HEK293 (cell line): ENCODE results near the gene GNB1.
A peak's percentile ranks its signal among the peaks of the same experiment; 100 is the strongest.
"Not testable (repeated sequence)": the region's sequence is repeated elsewhere in the genome, so short reads cannot be mapped to it uniquely, and the experiment has no call there.

Source experiments
- CTCF ChIA-PET: fragments of 350-600 bp; formaldehyde crosslinking; extraction: SDS; loops from one replicate; lab custom pipeline; 2021; ENCODE audit warnings: antibody characterized with exemption; lab: Yijun Ruan, JAX
- POLR2A ChIA-PET: fragments of 300-600 bp; formaldehyde crosslinking; extraction: SDS; loops from one replicate; lab custom pipeline; 2020; ENCODE audit warnings: antibody characterized with exemption, inconsistent platforms; lab: Yijun Ruan, JAX
- H3K27ac ChIP-seq: fragments of 200-500 bp; sonication (Bioruptor generic); 2 replicates; pipeline ENCODE4 v1.5.1; 2014; ENCODE audit warnings: low read depth, low read length, control low read depth, inconsistent platforms; ENCODE audit errors: extremely low read depth
- H3K36me3 ChIP-seq, 2 experiments: fragments of 200-500 bp in 1 of 2; sonication (Bioruptor generic) in 1 of 2; 1 replicate in 1 of 2; 2 replicates in 1 of 2; pipeline ENCODE4 v1.5.1; 2014 to 2017; ENCODE audit warnings: inconsistent platforms in 2 of 2, low read length in 2 of 2; ENCODE audit not compliant: control insufficient read depth in 2 of 2, insufficient read depth in 1 of 2
- H3K4me1 ChIP-seq: fragments of 200-500 bp; sonication (Bioruptor generic); 2 replicates; pipeline ENCODE4 v1.5.1; 2014; ENCODE audit warnings: mild to moderate bottlenecking, low read length, inconsistent platforms; ENCODE audit not compliant: control insufficient read depth, insufficient read depth
- H3K4me3 ChIP-seq: 2 replicates; pipeline ENCODE4 v1.5.1; 2011; ENCODE audit warnings: low read depth, mild to moderate bottlenecking, control low read depth, low read length, moderate library complexity
- H3K9me3 ChIP-seq: fragments of 200-500 bp; sonication (Bioruptor generic); 2 replicates; pipeline ENCODE4 v1.5.1; 2014; ENCODE audit warnings: low read depth, low read length, inconsistent platforms; ENCODE audit not compliant: control insufficient read depth, insufficient read depth
- AEBP2 ChIP-seq: fragments of 450-650 bp; formaldehyde crosslinking; IDR thresholded peaks from 2 replicates; pipeline ENCODE4 v1.5.1; 2016; ENCODE audit warnings: missing biosample characterization, missing genetic modification characterization, borderline replicate concordance
- GLIS1 ChIP-seq: fragments of 450-650 bp; formaldehyde crosslinking; IDR thresholded peaks from 2 replicates; pipeline ENCODE4 v1.5.1; 2016; ENCODE audit warnings: missing biosample characterization, missing genetic modification characterization
- KLF8 ChIP-seq: fragments of 450-650 bp; formaldehyde crosslinking; IDR thresholded peaks from 2 replicates; pipeline ENCODE4 v1.5.1; 2016; ENCODE audit warnings: missing biosample characterization, missing genetic modification characterization
- MZF1 ChIP-seq: fragments of 450-650 bp; formaldehyde crosslinking; IDR thresholded peaks from 2 replicates; pipeline ENCODE4 v1.5.1; 2017; ENCODE audit warnings: missing biosample characterization, missing genetic modification characterization, borderline replicate concordance
- OSR2 ChIP-seq: fragments of 450-650 bp; formaldehyde crosslinking; IDR thresholded peaks from 2 replicates; pipeline ENCODE4 v1.5.1; 2016; ENCODE audit warnings: missing biosample characterization, missing genetic modification characterization
- ZBTB10 ChIP-seq: fragments of 450-650 bp; formaldehyde crosslinking; IDR thresholded peaks from 2 replicates; pipeline ENCODE4 v1.5.1; 2016; ENCODE audit warnings: missing biosample characterization, missing genetic modification characterization
- ZBTB26 ChIP-seq: fragments of 450-650 bp; formaldehyde crosslinking; optimal IDR thresholded peaks from 2 replicates; pipeline ENCODE3; 2016; ENCODE audit warnings: missing biosample characterization, mild to moderate bottlenecking, missing genetic modification characterization
- ZFP3 ChIP-seq: fragments of 450-650 bp; formaldehyde crosslinking; IDR thresholded peaks from 2 replicates; pipeline ENCODE4 v1.5.1; 2016; ENCODE audit warnings: low read depth, missing biosample characterization, missing genetic modification characterization
- ZNF121 ChIP-seq: fragments of 450-650 bp; formaldehyde crosslinking; IDR thresholded peaks from 2 replicates; pipeline ENCODE4 v1.5.1; 2016; ENCODE audit warnings: missing biosample characterization, missing genetic modification characterization
- ZNF324 ChIP-seq: fragments of 450-650 bp; formaldehyde crosslinking; IDR thresholded peaks from 2 replicates; pipeline ENCODE4 v1.5.1; 2016; ENCODE audit warnings: missing biosample characterization, missing genetic modification characterization
- ZNF37A ChIP-seq: fragments of 450-650 bp; IDR thresholded peaks from 2 replicates; pipeline ENCODE4 v1.5.1; 2018; ENCODE audit warnings: missing biosample characterization, missing genetic modification characterization
- ZNF391 ChIP-seq: fragments of 450-650 bp; formaldehyde crosslinking; IDR thresholded peaks from 2 replicates; pipeline ENCODE4 v1.5.1; 2016; ENCODE audit warnings: low read depth, missing biosample characterization, missing genetic modification characterization, borderline replicate concordance
- ZNF404 ChIP-seq: fragments of 450-650 bp; formaldehyde crosslinking; IDR thresholded peaks from 2 replicates; pipeline ENCODE4 v1.5.1; 2017; ENCODE audit warnings: missing biosample characterization, missing genetic modification characterization
- ZNF560 ChIP-seq: fragments of 450-650 bp; formaldehyde crosslinking; IDR thresholded peaks from 2 replicates; pipeline ENCODE4 v1.5.1; 2017; ENCODE audit warnings: missing biosample characterization, missing genetic modification characterization, borderline replicate concordance
- ZNF660 ChIP-seq: fragments of 450-650 bp; IDR thresholded peaks from 2 replicates; pipeline ENCODE4 v1.5.1; 2018; ENCODE audit warnings: missing biosample characterization, mild to moderate bottlenecking, missing genetic modification characterization
- ZSCAN16 ChIP-seq: fragments of 450-650 bp; formaldehyde crosslinking; IDR thresholded peaks from 2 replicates; pipeline ENCODE4 v1.5.1; 2016; ENCODE audit warnings: missing biosample characterization, missing genetic modification characterization
- ZSCAN18 ChIP-seq: fragments of 450-650 bp; formaldehyde crosslinking; IDR thresholded peaks from 2 replicates; pipeline ENCODE4 v1.5.1; 2016; ENCODE audit warnings: missing biosample characterization, missing genetic modification characterization
- ZSCAN30 ChIP-seq: fragments of 450-650 bp; IDR thresholded peaks from 2 replicates; pipeline ENCODE4 v1.5.1; 2018; ENCODE audit warnings: missing biosample characterization, mild to moderate bottlenecking, missing genetic modification characterization, moderate library complexity
- TF ChIP-seq, protein P1 (sequence below): fragments of 450-650 bp; formaldehyde crosslinking; IDR thresholded peaks from 2 replicates; pipeline ENCODE4 v1.5.1; 2017; ENCODE audit warnings: missing biosample characterization, mild to moderate bottlenecking, missing genetic modification characterization, moderate library complexity

GNB1 gene

DNA sequence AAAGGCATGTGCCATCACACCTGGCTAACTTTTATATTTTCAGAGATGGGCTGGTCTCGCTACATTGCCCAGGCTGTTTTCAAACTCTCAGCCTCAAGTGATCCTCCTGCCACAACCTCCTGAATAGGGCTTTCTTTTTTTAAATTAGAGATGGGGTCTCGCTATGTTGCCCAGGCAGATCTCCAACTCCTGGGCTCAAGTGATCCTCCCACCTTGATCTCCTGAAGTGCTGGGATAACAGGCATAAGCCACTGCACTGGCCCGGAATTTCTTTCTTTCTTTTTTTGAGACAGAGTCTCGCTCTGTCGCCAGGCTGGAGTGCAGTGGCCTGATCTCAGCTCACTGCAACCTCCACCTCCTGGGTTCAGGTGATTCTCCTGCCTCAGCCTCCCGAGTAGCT is 34.7 kb downstream of the GNB1 start:
- peak; percentile 74; the same call in 1 of the 2 replicates for TF ChIP-seq ZNF121
- peaks cover 17% of the 10 kb centered on the region for H3K4me1 ChIP-seq
- H3K9me3 ChIP-seq, H3K27ac ChIP-seq, POLR2A ChIA-PET, H3K4me3 ChIP-seq: not testable (repeated sequence)
- CTCF ChIA-PET, result interaction anchor here (0.6 kb wide), 1 partner anchor 74 kb away, joined by 3 read pairs; no protein-coding TSS in a partner anchor
- peaks cover 0 to 25% of the 10 kb centered on the region in 2 experiments; a peak in 2 of 3 replicates for H3K36me3 ChIP-seq

- H3K4me3 ChIP-seq, result no peak overlapping the region
- peaks cover 10% of the 10 kb centered on the region for H3K4me1 ChIP-seq
- no peaks in the 10 kb centered on the region for H3K9me3 ChIP-seq
- ChIA-PET POLR2A (no interaction called here), CTCF (no interaction called here)
- peaks cover 0 to 25% of the 10 kb centered on the region in 2 experiments; a peak in 2 of 3 replicates for H3K36me3 ChIP-seq
- TF ChIP-seq GLIS1 (no peak), ZSCAN16 (no peak), KLF8 (tag by site-specific recombination) (no peak), ZBTB10 (no peak), ZBTB26 (tag by site-specific recombination) (no peak), ZNF391 (tag by site-specific recombination) (no peak), ZSCAN30 (no peak), ZNF560 (no peak), ZNF37A (no peak), MZF1 (tag by site-specific recombination) (no peak), ZNF660 (tag by site-specific recombination) (no peak), ZNF324 (tag by site-specific recombination) (no peak), OSR2 (tag by site-specific recombination) (no peak), AEBP2 (no peak), ZFP3 (no peak), ZNF404 (no peak), ZSCAN18 (tag by site-specific recombination) (no peak)
- TF ChIP-seq, protein P1, sequence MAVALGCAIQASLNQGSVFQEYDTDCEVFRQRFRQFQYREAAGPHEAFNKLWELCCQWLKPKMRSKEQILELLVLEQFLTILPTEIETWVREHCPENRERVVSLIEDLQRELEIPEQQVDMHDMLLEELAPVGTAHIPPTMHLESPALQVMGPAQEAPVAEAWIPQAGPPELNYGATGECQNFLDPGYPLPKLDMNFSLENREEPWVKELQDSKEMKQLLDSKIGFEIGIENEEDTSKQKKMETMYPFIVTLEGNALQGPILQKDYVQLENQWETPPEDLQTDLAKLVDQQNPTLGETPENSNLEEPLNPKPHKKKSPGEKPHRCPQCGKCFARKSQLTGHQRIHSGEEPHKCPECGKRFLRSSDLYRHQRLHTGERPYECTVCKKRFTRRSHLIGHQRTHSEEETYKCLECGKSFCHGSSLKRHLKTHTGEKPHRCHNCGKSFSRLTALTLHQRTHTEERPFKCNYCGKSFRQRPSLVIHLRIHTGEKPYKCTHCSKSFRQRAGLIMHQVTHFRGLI (tag by site-specific recombination), result no peak
- peak overlapping the region; percentile 19; the same call in 1 of the 2 replicates for H3K27ac ChIP-seq
Measured at GRCh38 chr1:1853593-1854257, 37.2 kb downstream of the GNB1 start.
